IPS-20b (cell line): ENCODE data around the gene RAD21L1.

Source experiments
- H3K27ac ChIP-seq: one replicate; pipeline ENCODE4 v1.5.1; 2013; ENCODE audit warnings: low read length
- H3K27me3 ChIP-seq: 2 replicates; pipeline ENCODE4 v1.6.1; 2013; ENCODE audit warnings: mild to moderate bottlenecking, low read length, inconsistent platforms; ENCODE audit not compliant: insufficient read depth
- H3K36me3 ChIP-seq: 2 replicates; pipeline ENCODE4 v1.6.1; 2013; ENCODE audit warnings: low read depth, mild to moderate bottlenecking, inconsistent platforms, low read length, moderate library complexity; ENCODE audit not compliant: insufficient read depth
- H3K4me1 ChIP-seq: 2 replicates; pipeline ENCODE4 v1.6.1; 2013; ENCODE audit warnings: mild to moderate bottlenecking, control low read depth, inconsistent platforms, low read length, moderate library complexity; ENCODE audit not compliant: insufficient read depth
- H3K4me3 ChIP-seq: 2 replicates; pipeline ENCODE4 v1.5.1; 2013; ENCODE audit warnings: mild to moderate bottlenecking, low read length, inconsistent platforms
- H3K9ac ChIP-seq: 2 replicates; pipeline ENCODE4 v1.6.1; 2013; ENCODE audit warnings: low read depth, mild to moderate bottlenecking, inconsistent platforms, low read length, moderate library complexity
- H3K9me3 ChIP-seq: 2 replicates; pipeline ENCODE4 v1.6.1; 2013; ENCODE audit warnings: mild to moderate bottlenecking, low read depth, low read length, inconsistent platforms; ENCODE audit not compliant: insufficient read depth

Gene RAD21L1

GRCh38 chr20:1300083-1300840, 74.4 kb downstream of the RAD21L1 start:
- Histone ChIP-seq H3K9me3 (no peaks in the 10 kb centered on the region), H3K4me3 (no peak overlapping the region), H3K9ac (no peak overlapping the region), H3K27ac (no peak overlapping the region), H3K4me1 (peaks cover 7% of the 10 kb centered on the region; the same call in 1 of the 2 replicates), H3K36me3 (no peaks in the 10 kb centered on the region), H3K27me3 (no peaks in the 10 kb centered on the region)

- Histone ChIP-seq H3K36me3 (no peaks in the 10 kb centered on the region), H3K9ac (no peak overlapping the region), H3K9me3 (no peaks in the 10 kb centered on the region), H3K4me3 (no peak overlapping the region), H3K4me1 (peaks cover 7% of the 10 kb centered on the region; the same call in 1 of the 2 replicates), H3K27me3 (no peaks in the 10 kb centered on the region), H3K27ac (no peak overlapping the region)
Observed at GRCh38 chr20:1301031-1301529, 75.2 kb downstream of the RAD21L1 start.

- Histone ChIP-seq H3K4me1 (peaks cover 7% of the 10 kb centered on the region; the same call in 1 of the 2 replicates), H3K9ac (no peak overlapping the region), H3K9me3 (no peaks in the 10 kb centered on the region), H3K36me3 (no peaks in the 10 kb centered on the region), H3K27me3 (no peaks in the 10 kb centered on the region), H3K4me3 (no peak overlapping the region), H3K27ac (no peak overlapping the region)
Observed at GRCh38 chr20:1302685-1303541, 77.1 kb downstream of the RAD21L1 start.

GRCh38 chr20:1304710-1305515, 79.1 kb downstream of the RAD21L1 start:
- Histone ChIP-seq H3K9ac (no peak overlapping the region), H3K36me3 (no peaks in the 10 kb centered on the region), H3K4me3 (no peak overlapping the region)

More at GRCh38 chr20:1304710-1305515, 79.1 kb downstream of the RAD21L1 start:
- Histone ChIP-seq H3K27ac (no peak overlapping the region), H3K9me3 (no peaks in the 10 kb centered on the region), H3K4me1 (peaks cover 10% of the 10 kb centered on the region; the same call in 1 of the 2 replicates), H3K27me3 (no peaks in the 10 kb centered on the region)
